Measurements from ENCODE around the gene EIF3B.
A peak's percentile ranks its signal among the peaks of the same experiment; 100 is the strongest.
"Not testable (repeated sequence)": the region's sequence is repeated elsewhere in the genome, so short reads cannot be mapped to it uniquely, and the experiment has no call there.

The EIF3B gene

GRCh38 chr7:2403014-2403717, 48.5 kb downstream of the EIF3B start, which contains the start of gene CHST12:
CHST12 (plus strand) TSS chr7:2403611; CDS start chr7:2432640, 29,029 bp downstream.
- DNase-seq (ENCODE audit: low read depth): peak; percentile 95

- peak; percentile 71 for DNase-seq (ENCODE audit: low read depth)
These were observed 49.4 kb downstream of the EIF3B start for GRCh38 chr7:2403718-2404648.

DNA sequence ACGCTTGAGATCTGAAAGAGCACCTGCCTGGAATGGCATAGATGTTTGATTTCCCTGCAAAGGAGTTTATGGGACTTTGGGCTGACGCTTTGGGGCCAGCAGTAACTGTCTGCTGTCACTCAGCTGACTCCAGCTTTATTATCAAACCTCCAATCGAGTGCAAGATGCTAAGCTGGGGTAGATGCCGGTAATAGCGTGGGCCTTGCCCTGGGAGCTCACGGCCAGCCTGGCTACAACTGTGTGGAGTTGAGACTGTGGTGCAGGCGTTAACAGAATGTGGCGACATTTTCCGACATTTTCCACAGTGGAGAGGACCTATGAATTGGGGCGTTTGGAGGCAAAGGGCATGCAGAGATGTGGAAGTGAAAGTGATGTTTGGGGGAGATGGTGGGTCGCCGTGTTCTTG, 50.1 kb downstream of the EIF3B start:
- no peak for DNase-seq (ENCODE audit: low read depth)

GRCh38 chr7:2405201-2405600, 50.6 kb downstream of the EIF3B start:
- DNase-seq (ENCODE audit: low read depth): no peak

DNA sequence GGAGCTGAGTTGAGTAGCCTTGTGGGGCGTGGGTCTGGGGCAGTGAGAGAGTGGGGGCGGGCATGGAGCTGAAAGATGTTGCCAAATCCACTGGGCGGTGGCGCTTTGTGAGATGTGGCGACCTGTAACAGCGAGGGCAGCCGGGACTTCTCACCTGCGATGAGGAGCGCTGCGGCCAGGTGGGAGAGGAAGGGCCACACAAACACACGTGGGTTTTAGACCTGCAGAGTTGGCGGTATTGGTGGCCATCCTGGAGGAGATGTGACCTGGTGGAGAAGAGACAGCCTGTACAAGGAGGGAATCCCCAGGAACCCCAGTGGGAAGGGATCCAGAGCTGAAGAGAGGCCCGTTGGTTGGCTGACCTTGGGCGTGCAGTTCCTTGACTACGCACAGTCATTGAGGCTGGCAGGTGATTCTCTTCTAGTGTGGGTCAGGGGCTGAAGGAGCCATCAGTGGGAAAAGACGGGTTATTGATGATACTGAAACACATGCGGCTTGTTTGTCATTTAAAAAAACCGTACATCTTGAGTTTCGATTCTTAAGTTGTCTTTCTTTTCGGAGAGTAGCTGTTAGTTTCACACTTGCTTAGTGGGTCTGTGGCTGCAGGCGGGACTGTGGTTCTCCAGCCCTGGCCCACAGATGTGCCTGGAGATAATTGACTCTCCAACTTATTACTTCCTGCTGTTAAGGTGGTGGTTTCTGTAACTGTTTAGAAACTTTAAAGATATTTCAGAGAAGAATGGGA, 51.1 kb downstream of the EIF3B start:
- DNase-seq (ENCODE audit: low read depth): no peak

DNA sequence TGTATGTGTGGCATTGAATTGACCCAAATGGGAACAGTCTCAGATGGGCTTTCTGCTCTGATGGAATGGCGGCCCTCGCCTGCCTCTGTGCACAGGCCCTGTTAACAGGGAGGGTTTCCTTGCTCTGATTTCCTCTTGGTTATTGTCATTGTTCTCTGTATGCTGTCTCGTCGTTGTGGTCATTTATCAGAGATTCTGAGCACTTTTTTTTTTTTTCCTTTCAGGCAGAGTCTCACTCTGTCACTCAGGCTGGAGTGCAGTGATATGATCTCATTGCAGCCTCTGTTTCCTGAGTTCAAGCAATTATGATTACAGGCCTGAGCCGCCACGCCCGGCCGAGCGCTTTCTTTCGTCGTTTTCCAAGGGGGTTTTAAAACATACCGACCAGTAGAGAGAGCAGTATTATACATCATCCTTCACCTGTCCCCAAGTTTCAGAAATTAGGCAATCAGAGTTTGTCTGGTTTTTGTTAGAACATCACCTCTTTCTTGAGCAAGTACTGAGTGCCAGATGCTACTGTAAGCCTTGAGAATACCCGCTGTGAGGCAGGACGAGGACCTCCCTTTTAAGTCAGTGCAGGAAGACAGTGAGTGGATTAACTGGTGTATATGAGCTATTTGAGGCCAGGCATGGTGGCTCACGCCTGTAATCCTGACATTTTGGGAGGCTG, 55.3 kb downstream of the EIF3B start:
- no peak for DNase-seq (ENCODE audit: low read depth)

DNA sequence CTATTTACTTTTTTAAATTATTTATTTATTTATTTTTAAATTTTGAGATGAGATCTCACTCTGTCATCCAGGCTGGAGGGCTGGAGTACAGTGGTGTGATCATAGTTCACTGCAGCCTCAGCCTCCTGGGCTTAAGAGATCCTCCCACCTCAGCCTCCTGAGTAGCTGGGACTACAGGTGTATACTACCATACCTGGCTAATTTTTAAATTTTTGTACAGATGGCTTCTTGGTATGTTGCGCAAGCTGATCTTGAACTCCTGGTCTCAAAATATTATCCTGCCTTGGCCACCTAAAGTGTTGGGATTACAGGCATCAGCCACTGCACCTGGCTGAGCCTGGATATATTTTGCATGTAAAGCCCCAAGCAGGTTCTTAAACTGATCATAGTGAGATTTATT, 56.4 kb downstream of the EIF3B start:
- no peak for DNase-seq (ENCODE audit: low read depth)

- DNase-seq (ENCODE audit: low read depth): no peak
These were observed 57.4 kb downstream of the EIF3B start for GRCh38 chr7:2411815-2412586.

- no peak for DNase-seq (ENCODE audit: low read depth)
These were observed 58.1 kb downstream of the EIF3B start for GRCh38 chr7:2412587-2413201.

DNA sequence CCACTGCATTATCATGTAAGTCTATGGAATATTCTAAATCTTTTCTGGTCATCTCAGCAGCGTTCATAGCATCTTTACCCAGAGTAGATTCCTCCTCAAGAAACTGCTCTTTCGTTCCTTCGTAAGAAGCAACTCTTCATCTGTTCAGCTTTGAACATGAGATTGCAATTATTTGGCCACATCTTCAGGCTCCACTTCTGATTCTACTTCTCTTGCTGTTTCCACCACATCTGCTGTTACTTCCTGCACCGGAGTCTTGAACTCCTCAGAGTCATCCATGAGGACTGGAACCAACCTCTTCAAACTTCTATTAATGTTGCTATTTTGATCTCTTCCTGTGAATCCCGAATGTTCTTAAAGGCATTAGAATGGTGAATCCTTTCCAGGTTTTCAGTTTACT, 61.4 kb downstream of the EIF3B start:
- no peak for DNase-seq (ENCODE audit: low read depth)

GRCh38 chr7:2416650-2417049, 62.0 kb downstream of the EIF3B start:
- no peak for DNase-seq (ENCODE audit: low read depth)

- DNase-seq (ENCODE audit: low read depth): not testable (repeated sequence)
These were observed 62.6 kb downstream of the EIF3B start for GRCh38 chr7:2417178-2417577.

GRCh38 chr7:2417981-2418481, 63.4 kb downstream of the EIF3B start:
- no peak for DNase-seq (ENCODE audit: low read depth)

- no peak for DNase-seq (ENCODE audit: low read depth)
These were observed 65.7 kb downstream of the EIF3B start for GRCh38 chr7:2420216-2420933.

- DNase-seq (ENCODE audit: low read depth): no peak
These were observed 67.3 kb downstream of the EIF3B start for GRCh38 chr7:2421943-2422310.

- no peak for DNase-seq (ENCODE audit: low read depth)
These were observed 71.1 kb downstream of the EIF3B start for GRCh38 chr7:2425749-2426148.

Measured in ELR (cell line).